Nephron (organoid): ENCODE results near the gene TFDP2.
A peak's percentile ranks its signal among the peaks of the same experiment; 100 is the strongest.

Source experiments
- H3K27ac Mint-ChIP-seq, 3 experiments: 2 replicates each; pipeline ENCODE4 v1.8.0; 2020; ENCODE audit warnings: mixed read lengths in 3 of 3, mild to moderate bottlenecking in 2 of 3, moderate library complexity in 1 of 3
- H3K27me3 Mint-ChIP-seq: 2 replicates; pipeline ENCODE4 v1.8.0; 2021; ENCODE audit warnings: low read depth, mild to moderate bottlenecking, moderate library complexity, mixed read lengths
- H3K36me3 Mint-ChIP-seq: 2 replicates; pipeline ENCODE4 v1.8.0; 2020; ENCODE audit warnings: low read depth, mixed read lengths
- H3K4me1 Mint-ChIP-seq: 2 replicates; pipeline ENCODE4 v1.8.0; 2020; ENCODE audit warnings: mixed read lengths
- H3K4me3 Mint-ChIP-seq, 3 experiments: 2 replicates each; pipeline ENCODE4 v1.8.0; 2020; ENCODE audit warnings: mild to moderate bottlenecking in 3 of 3, mixed read lengths in 3 of 3, moderate library complexity in 2 of 3
- H3K9me3 Mint-ChIP-seq: 2 replicates; pipeline ENCODE4 v1.8.0; 2020; ENCODE audit warnings: mixed read lengths
- TF ChIP-seq, protein P1 (sequence below), 3 experiments: fragments of 200-600 bp; sonication (generic); IDR thresholded peaks; one replicate each; pipeline ENCODE4 v1.5.0; 2021; ENCODE audit warnings: antibody characterized with exemption in 3 of 3; ENCODE audit not compliant: unreplicated experiment in 3 of 3

TFDP2 gene

DNA sequence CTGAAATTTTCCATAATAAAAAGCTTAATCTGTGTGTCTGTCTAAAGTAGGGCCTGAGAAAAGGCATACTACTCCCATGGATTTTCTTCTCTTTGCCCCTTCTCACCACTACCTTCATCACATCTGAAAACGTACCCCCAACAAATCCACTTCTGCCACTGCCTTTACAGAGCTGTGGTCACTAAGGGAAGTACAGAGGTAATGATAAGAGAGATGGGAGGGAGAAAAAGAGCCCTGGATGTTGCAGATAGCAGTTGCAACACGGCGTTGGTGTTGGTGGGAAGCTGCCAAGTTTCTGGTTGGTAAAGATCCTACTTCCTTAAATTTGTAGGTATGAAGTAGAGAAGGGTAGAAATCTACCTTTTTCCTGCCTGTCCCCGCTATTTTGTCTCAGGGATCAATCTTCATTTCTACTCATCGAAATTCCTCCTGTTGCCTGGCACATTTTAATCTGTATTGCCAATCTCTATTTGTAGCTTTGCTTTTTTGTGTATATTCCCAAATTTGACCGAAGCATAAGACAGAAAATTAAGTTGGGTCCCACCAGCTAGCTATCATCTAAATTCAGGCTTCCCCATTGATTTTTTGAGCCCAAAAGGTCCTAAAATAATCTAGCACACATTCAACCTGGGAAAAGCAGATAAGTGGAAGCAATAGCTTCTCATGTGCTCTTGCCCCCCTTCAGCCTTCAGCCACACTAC lies 102.9 kb downstream of the TFDP2 start:
- H3K27me3 Mint-ChIP-seq: no peaks in the 10 kb centered on the region

DNA sequence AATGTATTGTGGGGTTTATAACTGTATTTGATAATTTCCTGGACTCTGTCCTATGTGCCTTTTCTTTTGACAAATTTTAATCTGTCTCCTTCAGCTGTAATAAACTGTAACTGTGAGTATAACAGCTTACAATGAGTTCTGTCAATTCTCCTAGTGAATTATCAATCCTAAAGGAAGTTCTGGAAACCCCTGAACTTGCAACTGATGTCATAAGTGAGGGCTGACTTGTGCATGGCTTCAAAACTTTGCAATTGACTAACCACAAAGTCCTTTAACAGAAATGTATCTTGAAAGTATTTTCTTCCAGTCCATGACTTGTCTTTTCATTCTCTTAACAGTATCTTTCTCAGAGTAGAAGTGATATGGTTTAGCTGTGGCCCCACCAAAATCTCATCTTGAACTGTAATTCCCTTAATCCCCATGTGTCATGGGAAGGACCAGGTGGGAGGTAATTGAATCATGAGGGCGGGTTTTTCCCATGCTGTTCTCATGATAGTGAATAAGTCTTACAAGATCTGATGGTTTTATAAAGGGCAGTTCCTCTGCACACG lies 108.3 kb downstream of the TFDP2 start:
- H3K36me3 Mint-ChIP-seq: peaks cover 6% of the 10 kb centered on the region
- H3K27me3 Mint-ChIP-seq: no peaks in the 10 kb centered on the region
- no peaks in the 10 kb centered on the region for H3K4me1 Mint-ChIP-seq
- H3K27ac Mint-ChIP-seq: no peak overlapping the region
- no peak overlapping the region for H3K4me3 Mint-ChIP-seq
- TF ChIP-seq, protein P1, sequence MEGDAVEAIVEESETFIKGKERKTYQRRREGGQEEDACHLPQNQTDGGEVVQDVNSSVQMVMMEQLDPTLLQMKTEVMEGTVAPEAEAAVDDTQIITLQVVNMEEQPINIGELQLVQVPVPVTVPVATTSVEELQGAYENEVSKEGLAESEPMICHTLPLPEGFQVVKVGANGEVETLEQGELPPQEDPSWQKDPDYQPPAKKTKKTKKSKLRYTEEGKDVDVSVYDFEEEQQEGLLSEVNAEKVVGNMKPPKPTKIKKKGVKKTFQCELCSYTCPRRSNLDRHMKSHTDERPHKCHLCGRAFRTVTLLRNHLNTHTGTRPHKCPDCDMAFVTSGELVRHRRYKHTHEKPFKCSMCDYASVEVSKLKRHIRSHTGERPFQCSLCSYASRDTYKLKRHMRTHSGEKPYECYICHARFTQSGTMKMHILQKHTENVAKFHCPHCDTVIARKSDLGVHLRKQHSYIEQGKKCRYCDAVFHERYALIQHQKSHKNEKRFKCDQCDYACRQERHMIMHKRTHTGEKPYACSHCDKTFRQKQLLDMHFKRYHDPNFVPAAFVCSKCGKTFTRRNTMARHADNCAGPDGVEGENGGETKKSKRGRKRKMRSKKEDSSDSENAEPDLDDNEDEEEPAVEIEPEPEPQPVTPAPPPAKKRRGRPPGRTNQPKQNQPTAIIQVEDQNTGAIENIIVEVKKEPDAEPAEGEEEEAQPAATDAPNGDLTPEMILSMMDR (IDR thresholded peaks at IDR 0.05; ENCODE audit: unreplicated experiment in 3 of 3): no peak
- H3K9me3 Mint-ChIP-seq: peaks cover 2% of the 10 kb centered on the region

More for the DNA sequence above, 102.9 kb downstream of the TFDP2 start:
- peaks cover 15% of the 10 kb centered on the region for H3K36me3 Mint-ChIP-seq
- TF ChIP-seq, protein P1 (IDR thresholded peaks at IDR 0.05; ENCODE audit: unreplicated experiment in 3 of 3): no peak
- peaks cover 2% of the 10 kb centered on the region for H3K9me3 Mint-ChIP-seq
- no peaks in the 10 kb centered on the region for H3K4me1 Mint-ChIP-seq
- H3K4me3 Mint-ChIP-seq: no peak overlapping the region
- no peak overlapping the region for H3K27ac Mint-ChIP-seq

DNA sequence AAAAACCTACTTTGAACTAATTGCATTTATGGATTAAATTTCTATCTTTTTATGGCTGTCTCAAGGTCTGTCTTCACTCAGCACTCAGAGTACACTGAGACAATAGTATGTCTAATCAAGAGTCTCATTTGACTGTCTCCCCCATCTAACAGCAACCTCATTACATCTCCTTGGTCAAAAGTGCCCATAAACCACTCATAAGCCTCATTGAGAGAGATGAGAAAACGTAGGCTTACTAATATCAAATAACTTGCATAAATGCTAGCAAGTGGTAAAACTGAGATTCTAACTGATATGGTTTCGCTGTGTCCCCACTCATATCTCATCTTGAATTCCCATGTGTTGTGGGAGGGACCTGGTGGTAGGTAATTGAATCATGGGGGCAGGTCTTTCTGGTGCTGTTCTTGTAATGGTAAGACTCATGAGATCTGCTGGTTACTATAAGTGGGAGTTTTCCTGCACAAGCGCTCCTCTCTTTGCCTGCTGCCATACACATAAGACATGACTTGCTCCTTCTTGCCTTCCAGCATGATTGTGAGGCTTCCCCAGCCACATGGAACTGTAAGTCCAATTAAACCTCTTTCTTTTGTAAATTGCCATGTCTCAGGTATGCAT lies 113.9 kb downstream of the TFDP2 start:
- Mint-ChIP-seq H3K27ac (no peak overlapping the region), H3K9me3 (no peaks in the 10 kb centered on the region), H3K27me3 (no peaks in the 10 kb centered on the region), H3K4me1 (no peaks in the 10 kb centered on the region), H3K4me3 (no peak overlapping the region), H3K36me3 (peaks cover 6% of the 10 kb centered on the region)
- TF ChIP-seq, protein P1 (IDR thresholded peaks at IDR 0.05; ENCODE audit: unreplicated experiment in 3 of 3): no peak

DNA sequence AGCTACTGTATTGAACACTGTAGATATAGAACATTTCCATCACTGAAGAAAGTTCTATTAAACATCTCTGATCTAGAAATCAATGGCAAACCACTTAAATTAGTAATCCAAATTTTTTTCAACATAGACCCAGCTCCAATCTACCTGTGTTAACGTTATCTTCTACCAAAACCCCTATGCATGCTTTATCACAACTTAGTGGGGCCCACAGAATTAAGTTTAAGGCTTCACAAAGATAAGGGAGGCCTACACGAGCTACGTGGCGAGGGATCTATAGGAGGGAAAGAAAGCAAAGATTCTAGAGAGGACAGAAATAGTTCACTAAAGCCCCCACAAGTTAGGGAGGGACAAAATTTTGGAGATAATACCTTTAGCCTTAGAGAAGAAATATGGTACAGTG lies 116.1 kb downstream of the TFDP2 start:
- H3K9me3 Mint-ChIP-seq: no peaks in the 10 kb centered on the region

DNA sequence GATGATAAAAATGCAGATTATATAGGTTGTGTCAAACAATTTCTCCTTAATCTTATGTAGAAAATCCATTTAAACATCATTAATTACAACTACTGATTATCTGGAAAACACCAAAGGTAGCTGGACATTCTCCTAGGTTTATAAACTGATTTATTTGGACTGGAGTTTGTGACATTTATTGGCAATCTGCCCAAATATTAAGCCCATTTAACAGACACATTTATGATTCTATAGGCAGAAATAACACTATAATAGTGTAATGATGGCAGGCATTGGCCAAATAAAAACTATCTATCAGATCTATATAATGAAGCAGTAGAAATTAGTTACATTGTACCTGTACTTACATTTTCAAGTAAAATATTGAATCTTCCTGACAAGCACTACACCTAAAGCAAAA lies 117.8 kb downstream of the TFDP2 start:
- Mint-ChIP-seq H3K36me3 (peaks cover 9% of the 10 kb centered on the region), H3K9me3 (no peaks in the 10 kb centered on the region), H3K4me1 (peaks cover 12% of the 10 kb centered on the region), H3K27me3 (no peaks in the 10 kb centered on the region), H3K4me3 (peak overlapping the region in 2 of 3 experiments; percentile 9 to 31), H3K27ac (no peak overlapping the region)
- TF ChIP-seq, protein P1 (IDR thresholded peaks at IDR 0.05; ENCODE audit: unreplicated experiment in 3 of 3): no peak

More for the DNA sequence above, 116.1 kb downstream of the TFDP2 start:
- Mint-ChIP-seq H3K27ac (no peak overlapping the region), H3K4me3 (no peak overlapping the region), H3K36me3 (peaks cover 6% of the 10 kb centered on the region), H3K27me3 (no peaks in the 10 kb centered on the region), H3K4me1 (peaks cover 4% of the 10 kb centered on the region)
- TF ChIP-seq, protein P1 (IDR thresholded peaks at IDR 0.05; ENCODE audit: unreplicated experiment in 3 of 3): no peak
